ENCODE results near the gene TNFRSF4. TPM values are rescaled to one million over a fixed set of nuclear protein-coding genes. Genes with fewer than 3 reads are reported as not detected.

Gene TNFRSF4
- total RNA-seq, 1 donor from 2014 or later: 7.7 TPM

GRCh38 chr1:1215881-1216605 is 2.1 kb upstream of the TNFRSF4 start:
- intact Hi-C loops (cut with DNase I): no loop called here
- H3K36me3 ChIP-seq: peaks cover 40% of the 10 kb centered on the region
- TF ChIP-seq, protein P1, sequence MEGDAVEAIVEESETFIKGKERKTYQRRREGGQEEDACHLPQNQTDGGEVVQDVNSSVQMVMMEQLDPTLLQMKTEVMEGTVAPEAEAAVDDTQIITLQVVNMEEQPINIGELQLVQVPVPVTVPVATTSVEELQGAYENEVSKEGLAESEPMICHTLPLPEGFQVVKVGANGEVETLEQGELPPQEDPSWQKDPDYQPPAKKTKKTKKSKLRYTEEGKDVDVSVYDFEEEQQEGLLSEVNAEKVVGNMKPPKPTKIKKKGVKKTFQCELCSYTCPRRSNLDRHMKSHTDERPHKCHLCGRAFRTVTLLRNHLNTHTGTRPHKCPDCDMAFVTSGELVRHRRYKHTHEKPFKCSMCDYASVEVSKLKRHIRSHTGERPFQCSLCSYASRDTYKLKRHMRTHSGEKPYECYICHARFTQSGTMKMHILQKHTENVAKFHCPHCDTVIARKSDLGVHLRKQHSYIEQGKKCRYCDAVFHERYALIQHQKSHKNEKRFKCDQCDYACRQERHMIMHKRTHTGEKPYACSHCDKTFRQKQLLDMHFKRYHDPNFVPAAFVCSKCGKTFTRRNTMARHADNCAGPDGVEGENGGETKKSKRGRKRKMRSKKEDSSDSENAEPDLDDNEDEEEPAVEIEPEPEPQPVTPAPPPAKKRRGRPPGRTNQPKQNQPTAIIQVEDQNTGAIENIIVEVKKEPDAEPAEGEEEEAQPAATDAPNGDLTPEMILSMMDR (IDR thresholded peaks at IDR 0.05): no peak
- H3K27ac ChIP-seq: no peak overlapping the region
- DNase-seq (no peak), ATAC-seq (no peak)
- no peaks in the 10 kb centered on the region for H3K9me3 ChIP-seq
- no peaks in the 10 kb centered on the region for H3K27me3 ChIP-seq
- no peak overlapping the region for H3K4me3 ChIP-seq
- H3K4me1 ChIP-seq: peaks cover 12% of the 10 kb centered on the region

DNA sequence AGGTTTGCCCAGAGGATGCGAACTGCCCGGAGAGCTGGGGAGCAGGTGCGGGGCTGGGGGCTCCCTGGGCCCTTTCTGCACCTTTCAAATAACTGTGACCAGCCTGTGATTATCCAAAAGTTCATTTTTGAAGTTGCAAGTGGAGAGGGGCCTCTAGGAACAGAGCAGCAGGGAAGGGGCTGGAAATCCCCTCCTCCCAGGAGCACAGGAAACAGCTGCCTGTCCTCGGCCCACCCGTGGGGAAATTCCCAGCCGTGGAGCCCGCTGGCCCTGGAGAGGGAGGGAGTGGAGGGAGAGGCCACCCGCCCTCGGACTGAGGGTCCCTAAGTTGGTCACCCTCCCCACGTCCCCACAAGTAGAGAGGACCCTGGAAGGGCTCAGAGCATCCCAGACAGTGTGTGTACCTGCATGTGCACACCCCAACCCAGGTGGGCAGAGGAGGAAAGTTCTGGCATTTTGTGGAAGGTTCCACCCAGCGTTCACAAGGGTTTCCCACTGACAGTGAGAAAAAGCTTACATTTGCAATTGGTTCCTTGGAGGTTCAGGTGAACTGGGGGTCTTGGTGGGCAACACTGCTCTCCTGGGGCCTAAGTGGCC is 1.2 kb upstream of the TNFRSF4 start:
- Histone ChIP-seq H3K36me3 (peaks cover 31% of the 10 kb centered on the region), H3K27ac (no peak overlapping the region), H3K4me3 (no peak overlapping the region), H3K4me1 (peaks cover 12% of the 10 kb centered on the region), H3K9me3 (no peaks in the 10 kb centered on the region), H3K27me3 (no peaks in the 10 kb centered on the region)
- no peak for DNase-seq
- TF ChIP-seq, protein P1 (IDR thresholded peaks at IDR 0.05): no peak
- intact Hi-C loops (cut with DNase I): no loop called here
- no peak for ATAC-seq

GRCh38 chr1:1212780-1213344 is 1.1 kb downstream of the TNFRSF4 start:
- peak; percentile 78 for DNase-seq
- Histone ChIP-seq H3K4me3 (peak overlapping the region; percentile 44), H3K27ac (peak overlapping the region; percentile 71)

DNA sequence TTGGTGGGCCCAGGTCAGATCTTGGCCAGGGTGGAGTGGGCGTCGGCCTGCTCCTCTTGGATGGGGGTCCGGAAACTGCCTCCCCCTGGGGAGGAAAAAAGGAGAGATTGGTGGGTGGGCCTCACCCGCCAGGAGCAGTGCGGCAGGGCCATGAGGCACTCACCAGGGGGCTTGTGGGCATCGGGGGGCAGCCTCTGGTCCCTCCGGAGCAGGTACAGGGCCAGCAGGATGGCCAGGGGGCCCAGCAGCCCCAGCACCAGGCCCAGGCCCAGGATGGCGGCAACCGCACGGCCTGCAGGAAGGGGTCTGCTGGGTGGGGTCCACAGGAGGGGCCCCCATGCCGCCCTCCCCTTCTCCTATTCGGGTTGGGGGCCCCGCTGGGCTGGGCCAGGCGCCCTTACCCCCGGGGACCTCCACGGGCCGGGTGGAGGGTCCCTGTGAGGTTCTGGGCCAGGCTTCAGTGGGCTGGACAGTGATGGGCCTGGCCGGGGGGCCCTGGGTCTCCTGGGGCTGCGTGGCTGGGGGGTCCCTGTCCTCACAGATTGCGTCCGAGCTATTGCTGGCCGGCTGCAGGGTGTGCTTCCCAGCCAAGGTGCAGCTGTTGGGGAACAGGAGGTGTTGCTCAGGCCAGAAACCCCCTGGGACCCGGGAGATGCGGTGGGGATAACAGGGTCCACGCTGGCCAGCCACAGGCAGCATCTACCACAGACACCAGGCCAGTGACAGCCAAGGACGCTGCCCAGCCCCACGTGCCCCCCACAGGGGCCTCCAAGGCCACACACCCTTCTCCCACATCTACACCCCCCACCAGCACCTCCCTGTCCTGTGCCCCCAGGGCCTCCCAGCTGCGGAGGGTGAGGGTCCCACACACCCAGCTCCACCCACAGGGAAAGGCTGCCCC is 2.2 kb downstream of the TNFRSF4 start:
- intact Hi-C loops (cut with DNase I): no loop called here
- Histone ChIP-seq H3K36me3 (peaks cover 3% of the 10 kb centered on the region), H3K4me3 (no peak overlapping the region), H3K9me3 (no peaks in the 10 kb centered on the region), H3K4me1 (peaks cover 12% of the 10 kb centered on the region), H3K27me3 (peaks cover 9% of the 10 kb centered on the region), H3K27ac (peak overlapping the region; percentile 71)
- DNase-seq (no peak), ATAC-seq (no peak)
- TF ChIP-seq, protein P1 (IDR thresholded peaks at IDR 0.05): no peak

More at GRCh38 chr1:1212780-1213344, 1.1 kb downstream of the TNFRSF4 start:
- TF ChIP-seq, protein P1 (IDR thresholded peaks at IDR 0.05): no peak
- Histone ChIP-seq H3K27me3 (no peaks in the 10 kb centered on the region), H3K9me3 (no peaks in the 10 kb centered on the region), H3K4me1 (peaks cover 12% of the 10 kb centered on the region), H3K36me3 (peaks cover 13% of the 10 kb centered on the region)
- intact Hi-C loops (cut with DNase I): no loop called here
- ATAC-seq: peak; percentile 44

- Histone ChIP-seq H3K4me1 (peaks cover 16% of the 10 kb centered on the region), H3K27ac (no peak overlapping the region), H3K9me3 (no peaks in the 10 kb centered on the region), H3K4me3 (no peak overlapping the region), H3K27me3 (peaks cover 18% of the 10 kb centered on the region), H3K36me3 (no peaks in the 10 kb centered on the region)
- intact Hi-C loops (cut with DNase I): no loop called here
- TF ChIP-seq, protein P1 (IDR thresholded peaks at IDR 0.05): no peak
- DNase-seq (no peak), ATAC-seq (no peak)
Measured at GRCh38 chr1:1210726-1211540, 3.0 kb downstream of the TNFRSF4 start.
